Measurements from ENCODE around the gene NPM3. TPM values are rescaled to one million over a fixed set of nuclear protein-coding genes. Genes with fewer than 3 reads are reported as not detected.

NPM3 gene
- total RNA-seq, 4 donors from 2014 or later: 16.8 to 32.8 (median 25.7) TPM

DNA sequence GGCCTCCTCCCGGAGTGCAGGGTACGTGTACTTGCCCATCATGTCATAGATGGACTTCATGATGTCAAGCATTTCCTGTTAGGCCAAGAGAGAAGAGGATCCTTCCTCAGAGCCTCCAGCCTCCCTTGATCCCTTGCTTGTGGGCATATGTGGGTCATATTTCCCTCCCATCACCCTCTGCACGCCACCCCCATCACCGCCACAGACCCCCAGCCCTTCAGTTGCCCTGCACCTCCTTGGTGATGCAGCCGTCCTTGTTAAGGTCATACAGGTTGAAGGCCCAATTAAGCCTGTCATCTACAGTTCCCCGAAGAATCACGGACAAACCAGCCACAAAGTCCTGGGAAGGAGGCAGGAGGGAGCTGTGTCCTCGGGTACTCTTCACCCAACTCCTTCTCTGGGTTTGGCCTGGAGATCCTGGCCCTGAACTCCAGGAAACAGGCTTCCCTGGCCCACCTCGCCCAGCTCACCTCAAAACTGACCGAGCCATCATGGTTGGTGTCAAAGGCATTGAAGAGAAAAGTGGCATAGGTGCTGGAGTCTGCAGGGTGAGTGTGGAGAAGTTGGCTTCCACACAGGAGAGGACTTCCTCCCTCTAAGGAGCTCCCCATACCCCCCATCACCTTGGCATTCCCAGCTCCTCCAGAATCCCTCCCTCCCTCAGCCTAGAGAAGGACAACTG lies 44.8 kb upstream of the NPM3 start:
- TF ChIP-seq, protein P1, sequence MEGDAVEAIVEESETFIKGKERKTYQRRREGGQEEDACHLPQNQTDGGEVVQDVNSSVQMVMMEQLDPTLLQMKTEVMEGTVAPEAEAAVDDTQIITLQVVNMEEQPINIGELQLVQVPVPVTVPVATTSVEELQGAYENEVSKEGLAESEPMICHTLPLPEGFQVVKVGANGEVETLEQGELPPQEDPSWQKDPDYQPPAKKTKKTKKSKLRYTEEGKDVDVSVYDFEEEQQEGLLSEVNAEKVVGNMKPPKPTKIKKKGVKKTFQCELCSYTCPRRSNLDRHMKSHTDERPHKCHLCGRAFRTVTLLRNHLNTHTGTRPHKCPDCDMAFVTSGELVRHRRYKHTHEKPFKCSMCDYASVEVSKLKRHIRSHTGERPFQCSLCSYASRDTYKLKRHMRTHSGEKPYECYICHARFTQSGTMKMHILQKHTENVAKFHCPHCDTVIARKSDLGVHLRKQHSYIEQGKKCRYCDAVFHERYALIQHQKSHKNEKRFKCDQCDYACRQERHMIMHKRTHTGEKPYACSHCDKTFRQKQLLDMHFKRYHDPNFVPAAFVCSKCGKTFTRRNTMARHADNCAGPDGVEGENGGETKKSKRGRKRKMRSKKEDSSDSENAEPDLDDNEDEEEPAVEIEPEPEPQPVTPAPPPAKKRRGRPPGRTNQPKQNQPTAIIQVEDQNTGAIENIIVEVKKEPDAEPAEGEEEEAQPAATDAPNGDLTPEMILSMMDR (IDR thresholded peaks at IDR 0.05; ENCODE audit: low read depth): no peak

DNA sequence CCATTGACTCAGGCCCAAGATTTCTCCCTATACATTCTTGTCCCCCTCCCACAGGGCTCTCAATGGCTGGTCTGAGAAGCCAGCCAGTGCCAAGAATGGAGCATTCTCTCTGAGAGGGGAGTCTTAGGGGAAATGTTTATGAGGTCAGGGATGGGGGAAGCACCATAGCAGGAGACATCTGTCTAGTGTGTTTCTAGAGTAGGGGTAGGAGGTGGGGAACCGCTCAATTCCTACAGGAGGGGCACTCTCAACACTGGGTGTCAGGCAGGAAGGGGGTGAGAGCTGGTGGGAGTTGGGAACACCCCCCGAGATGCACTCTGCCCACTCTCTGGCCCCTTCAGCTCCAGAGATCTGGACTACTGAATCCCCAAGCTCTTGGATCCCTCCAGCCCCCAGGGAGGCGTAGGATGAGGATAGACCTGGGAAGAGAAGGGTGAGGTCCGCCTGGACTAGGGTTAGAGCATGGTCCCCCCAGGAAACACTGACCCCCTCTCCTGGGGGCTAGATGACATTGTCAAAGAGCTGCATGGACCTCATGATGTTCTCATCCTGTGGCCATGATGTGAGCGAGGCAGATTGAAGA lies 43.7 kb upstream of the NPM3 start:
- TF ChIP-seq, protein P1 (IDR thresholded peaks at IDR 0.05; ENCODE audit: low read depth): no peak

DNA sequence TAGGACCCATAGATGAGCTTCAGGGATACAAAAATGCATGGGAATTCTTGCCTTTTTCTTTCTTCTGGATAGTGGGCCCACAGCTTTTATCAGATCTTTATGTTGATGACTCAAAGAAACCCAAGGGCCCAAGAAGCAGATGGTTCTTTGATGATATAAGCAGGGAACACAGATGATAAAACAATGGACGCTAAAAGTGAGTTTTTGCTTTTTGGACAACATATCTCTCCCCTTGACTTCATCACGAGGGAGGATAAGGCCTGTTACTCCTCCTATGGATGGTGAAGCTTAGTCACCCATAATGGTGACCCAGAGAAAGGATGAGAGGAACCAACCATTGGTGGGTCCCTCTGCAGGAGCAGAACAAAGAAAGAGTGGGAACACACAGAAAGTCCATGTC lies 41.5 kb upstream of the NPM3 start:
- TF ChIP-seq, protein P1 (IDR thresholded peaks at IDR 0.05; ENCODE audit: low read depth): no peak

DNA sequence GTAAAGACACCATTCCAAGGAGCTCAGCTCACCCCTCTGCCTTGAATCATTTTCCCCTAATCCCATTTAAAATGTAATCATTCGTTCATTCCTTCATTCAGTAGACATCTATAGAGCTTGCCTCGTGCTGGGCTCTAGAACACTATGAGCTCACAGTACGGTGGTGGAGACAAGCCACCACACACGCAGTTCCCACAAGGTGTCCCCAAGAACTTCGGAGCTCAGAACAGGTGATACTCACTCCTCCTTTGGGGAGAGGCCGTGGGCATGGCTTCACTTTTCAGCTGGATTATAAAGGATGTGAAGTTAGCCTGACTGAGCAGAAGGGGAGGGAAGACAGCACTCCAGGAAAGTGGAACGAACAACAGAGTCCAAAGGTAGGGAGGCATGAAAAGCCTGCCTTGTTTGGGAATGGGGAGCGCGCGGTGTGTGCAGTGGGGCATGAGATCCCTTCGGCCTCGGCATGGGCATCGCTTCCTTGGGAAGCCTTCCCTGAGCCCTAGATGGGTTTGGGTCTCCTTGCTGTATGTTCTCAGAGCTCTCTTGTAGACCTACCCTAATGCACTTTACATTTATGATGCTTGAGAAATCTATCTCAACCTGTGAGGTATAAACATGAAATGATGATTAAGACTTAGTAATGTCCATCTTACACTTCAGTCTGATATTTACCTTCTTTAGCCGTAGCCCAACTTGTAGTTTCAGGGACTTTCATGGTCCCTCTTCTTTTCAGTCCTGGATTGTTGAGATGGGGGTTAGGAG lies 35.8 kb upstream of the NPM3 start:
- TF ChIP-seq, protein P1 (IDR thresholded peaks at IDR 0.05; ENCODE audit: low read depth): no peak

DNA sequence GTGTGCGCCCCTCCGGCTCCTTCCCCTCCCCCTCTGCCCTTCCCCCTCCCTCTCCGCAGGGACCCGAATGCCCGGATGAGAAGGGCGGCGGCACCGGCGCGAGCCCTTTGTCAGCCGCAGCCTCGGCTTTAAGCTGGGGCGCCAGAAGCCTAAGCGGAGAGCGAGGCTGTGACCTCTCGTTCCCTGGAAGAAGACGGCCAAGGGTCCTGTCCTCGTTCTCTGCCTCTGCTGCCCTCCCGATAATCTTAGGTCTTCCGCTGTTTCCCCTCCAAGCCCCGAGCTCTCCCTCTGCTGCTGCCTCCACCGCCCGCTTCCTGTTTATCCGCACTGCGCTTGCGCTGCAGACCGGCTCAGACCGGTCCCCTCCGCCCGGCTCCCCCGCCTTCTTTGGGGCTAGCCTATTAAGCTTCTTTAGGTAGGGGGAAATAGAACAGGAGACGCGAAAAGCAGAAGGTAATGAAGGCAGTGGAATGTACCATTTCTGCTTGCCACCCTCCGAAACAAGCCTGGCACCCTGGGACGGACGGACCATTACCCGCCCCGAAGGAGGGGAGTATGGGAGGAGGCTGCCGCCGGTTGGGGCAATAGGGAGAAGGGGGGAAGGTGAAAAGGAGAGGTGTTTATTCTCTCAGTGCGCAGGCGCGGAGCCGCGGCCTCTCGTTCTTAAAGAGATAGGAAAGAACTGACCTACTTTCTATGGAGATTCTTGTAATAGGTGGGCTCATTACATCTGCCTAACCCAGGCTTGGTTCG lies 35.0 kb upstream of the NPM3 start, which contains the start of gene OGA:
Gene OGA, minus strand, starts transcription at position 326 of the 753 bp plus-strand sequence. CDS start 422 bp downstream, outside the sequence.
- TF ChIP-seq, protein P1 (IDR thresholded peaks at IDR 0.05; ENCODE audit: low read depth): no peak

DNA sequence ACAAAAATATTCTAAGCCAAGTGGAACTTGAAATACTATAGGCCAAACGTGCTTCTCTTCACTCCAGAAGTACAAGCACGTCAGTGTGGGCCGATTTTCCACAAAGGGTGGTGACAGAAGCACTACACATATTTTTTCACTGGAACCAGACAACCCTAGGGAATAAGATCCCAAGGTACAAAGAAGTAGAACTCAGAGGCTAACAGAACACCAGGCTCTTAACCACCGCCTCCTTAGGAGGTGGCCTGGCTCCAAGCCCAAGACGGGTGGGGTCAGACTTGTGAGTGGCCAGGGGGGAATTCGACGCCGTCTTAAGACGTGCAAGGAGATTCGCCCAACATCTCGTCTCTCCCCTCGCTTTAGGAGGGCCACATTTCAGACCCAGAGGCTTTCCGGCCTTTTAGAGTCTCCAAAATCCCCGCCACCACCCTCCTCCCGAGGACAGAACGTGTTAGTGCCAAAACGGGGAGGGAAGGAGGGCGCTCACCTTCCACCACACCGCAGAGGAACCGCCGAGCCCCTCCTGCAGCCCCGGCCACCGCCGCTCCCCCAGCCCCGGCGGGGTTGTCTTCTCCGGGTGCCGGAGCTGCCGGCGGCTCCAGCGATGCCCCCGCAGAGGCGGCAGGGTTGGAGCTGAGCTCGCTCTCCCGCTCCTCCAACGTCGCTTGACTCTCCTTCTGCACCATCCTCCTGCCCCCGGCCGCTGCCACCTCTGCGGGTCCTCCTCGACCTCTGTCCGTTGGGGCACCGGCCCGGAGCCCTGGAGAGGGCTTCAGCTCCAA lies 34.3 kb upstream of the NPM3 start:
- TF ChIP-seq, protein P1 (IDR thresholded peaks at IDR 0.05; ENCODE audit: low read depth): no peak
